Measurements from ENCODE around the gene SLC27A5. TPM values are rescaled to one million over a fixed set of nuclear protein-coding genes. Genes with fewer than 3 reads are reported as not detected.

SLC27A5 gene
- total and polyA plus RNA-seq, 5 donors from 2014 or later: 5.5 to 26.7 (median 17.5) TPM

DNA sequence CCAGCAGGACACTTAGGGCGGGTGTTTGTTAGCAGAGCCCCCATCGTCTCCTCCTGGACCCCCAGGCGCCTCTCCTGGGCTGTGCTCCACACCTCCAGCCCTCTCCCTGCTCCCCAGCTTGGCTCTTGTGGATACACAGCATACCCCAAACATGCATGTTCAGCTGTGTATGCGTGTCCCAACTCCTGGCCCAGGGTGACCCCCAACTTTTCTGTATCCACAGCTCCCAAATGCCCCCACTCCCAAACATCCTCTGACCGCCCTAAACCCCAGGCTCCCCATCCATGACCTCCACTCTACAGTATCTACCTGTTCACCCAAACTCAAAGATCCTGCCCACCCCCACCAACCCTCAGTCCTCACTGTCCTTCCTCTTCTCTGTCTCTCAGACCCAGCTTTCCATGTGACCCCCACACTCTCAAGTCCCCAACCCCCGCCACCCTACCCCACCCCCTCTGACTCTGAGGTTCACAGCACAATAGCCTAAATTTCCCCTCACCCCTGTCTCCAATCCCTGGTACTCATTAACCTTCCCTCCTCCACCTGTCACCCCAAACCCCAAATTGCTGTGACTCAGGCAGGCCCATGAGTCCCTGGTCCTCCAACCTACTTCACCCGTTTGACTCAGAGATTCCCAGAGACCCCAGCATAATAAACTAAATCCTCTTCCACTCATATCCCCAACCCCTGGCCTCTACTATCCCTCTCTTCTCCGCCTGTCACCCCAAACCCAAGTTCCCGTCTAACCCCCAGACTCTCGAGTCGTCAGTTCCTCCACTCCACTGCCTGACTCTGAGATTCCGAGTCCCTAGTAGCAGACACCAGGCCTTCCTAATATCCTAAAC, 45.7 kb upstream of the SLC27A5 start:
- Histone ChIP-seq H3K4me3 (ENCODE audit: low read depth, low read length) (peak overlapping the region; percentile 81), H3K9me3 (ENCODE audit: control insufficient read depth in 2 of 2, low read length in 2 of 2) (no peaks in the 10 kb centered on the region), H3K4me1 (ENCODE audit: control insufficient read depth, insufficient read depth, low read length, poor library complexity, severe bottlenecking) (peaks cover 66% of the 10 kb centered on the region), H3K27ac (ENCODE audit: insufficient read depth, low read length, poor library complexity, severe bottlenecking) (peak overlapping the region; percentile 93), H3K27me3 (ENCODE audit: control insufficient read depth, insufficient read depth, low read length) (no peaks in the 10 kb centered on the region), H3K36me3 (ENCODE audit: control insufficient read depth, insufficient read depth, low read length) (peaks cover 15% of the 10 kb centered on the region)
- peak overlapping the region; percentile 92 to 98 (median 94) for H3K27ac Mint-ChIP-seq
- no peak for ATAC-seq (ENCODE audit: low read depth in 2 of 2)
- DNase-seq: no peak
- peaks cover 0 to 83% (median 45%) of the 10 kb centered on the region in 4 donors for H3K4me1 Mint-ChIP-seq
- H3K27me3 Mint-ChIP-seq: no peaks in the 10 kb centered on the region
- peaks cover 21% of the 10 kb centered on the region for H3K36me3 Mint-ChIP-seq
- peaks cover 0 to 2% (median 0%) of the 10 kb centered on the region in 7 donors for H3K9me3 Mint-ChIP-seq
- peak overlapping the region; percentile 89 to 97 (median 96) for H3K4me3 Mint-ChIP-seq

DNA sequence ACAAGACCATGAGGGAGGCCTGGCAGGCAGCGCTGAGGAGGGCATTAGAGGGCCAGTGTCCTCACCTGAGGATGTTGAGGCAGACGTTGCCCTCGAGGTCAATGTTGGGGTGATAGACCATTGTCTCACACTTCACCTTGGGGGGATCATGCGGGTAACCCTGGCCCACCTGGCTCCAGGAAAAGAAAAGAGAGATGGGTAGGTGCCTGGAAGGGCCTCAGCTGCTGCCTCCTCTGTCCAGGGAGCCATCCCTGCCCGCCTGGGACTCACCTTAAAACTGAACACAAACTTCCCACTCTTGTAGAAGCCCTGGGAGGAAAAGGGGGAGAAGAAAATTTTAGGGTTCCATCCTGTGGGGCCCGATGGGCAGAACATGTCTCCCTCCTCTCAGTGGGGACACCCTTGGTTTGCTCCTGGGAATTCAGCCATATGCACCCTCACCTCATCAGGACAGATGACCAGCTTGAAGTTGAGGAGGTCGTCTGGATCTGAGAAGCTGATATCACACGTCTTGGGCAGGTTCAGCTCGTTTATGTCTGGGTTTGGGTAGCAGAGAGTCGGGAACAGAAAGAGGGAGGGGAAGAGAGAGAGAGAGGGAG, 44.9 kb upstream of the SLC27A5 start:
- H3K27me3 ChIP-seq (ENCODE audit: control insufficient read depth, insufficient read depth, low read length): no peaks in the 10 kb centered on the region
- H3K9me3 Mint-ChIP-seq: peaks cover 0 to 2% (median 0%) of the 10 kb centered on the region in 7 donors
- H3K9me3 ChIP-seq (ENCODE audit: control insufficient read depth in 2 of 2, low read length in 2 of 2): no peaks in the 10 kb centered on the region
- peaks cover 59% of the 10 kb centered on the region for H3K4me1 ChIP-seq (ENCODE audit: control insufficient read depth, insufficient read depth, low read length, poor library complexity, severe bottlenecking)
- peak overlapping the region; percentile 93 for H3K27ac ChIP-seq (ENCODE audit: insufficient read depth, low read length, poor library complexity, severe bottlenecking)
- peak overlapping the region; percentile 38 to 98 (median 62) for H3K27ac Mint-ChIP-seq
- peak overlapping the region; percentile 81 for H3K4me3 ChIP-seq (ENCODE audit: low read depth, low read length)
- H3K36me3 Mint-ChIP-seq: peaks cover 27% of the 10 kb centered on the region
- H3K4me1 Mint-ChIP-seq: peaks cover 0 to 83% (median 46%) of the 10 kb centered on the region in 4 donors
- H3K4me3 Mint-ChIP-seq: peak overlapping the region; percentile 76 to 97 (median 96)
- ATAC-seq (ENCODE audit: low read depth in 2 of 2): no peak
- no peaks in the 10 kb centered on the region for H3K27me3 Mint-ChIP-seq
- H3K36me3 ChIP-seq (ENCODE audit: control insufficient read depth, insufficient read depth, low read length): peaks cover 22% of the 10 kb centered on the region
- no peak for DNase-seq

DNA sequence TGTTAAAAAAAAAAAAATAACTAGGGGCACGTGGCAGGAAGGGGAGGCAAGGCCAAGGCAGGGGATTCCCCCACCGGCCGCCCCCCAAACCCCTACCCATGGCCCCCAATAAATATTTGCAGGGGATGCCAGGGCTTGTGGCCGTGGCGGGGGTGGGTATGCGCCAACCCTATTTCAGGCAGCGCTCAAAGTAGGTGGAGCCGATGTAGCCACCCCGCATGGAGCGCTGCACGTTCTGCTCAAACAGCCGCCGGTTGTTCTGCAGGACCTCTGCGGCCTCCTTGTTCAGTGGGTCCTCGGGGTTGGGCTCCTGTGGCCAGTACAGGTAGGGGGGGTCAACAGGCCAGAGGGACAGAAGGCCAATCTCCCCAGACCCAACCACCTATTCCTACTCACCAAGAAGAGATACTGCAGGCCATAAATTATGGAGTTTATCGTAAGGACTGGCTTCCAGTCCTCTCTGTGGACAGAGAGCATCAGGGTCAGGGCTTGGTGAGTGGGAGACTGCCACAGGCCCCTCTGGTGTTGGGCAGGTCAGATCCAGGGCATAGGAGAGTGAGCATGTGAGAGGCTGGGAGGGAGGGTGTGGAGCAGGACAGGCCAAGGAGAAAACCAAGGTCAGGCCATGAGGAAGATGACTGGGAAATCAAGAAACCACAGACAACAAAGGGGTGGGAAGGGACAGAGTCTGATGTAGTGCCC, 44.3 kb upstream of the SLC27A5 start:
- Mint-ChIP-seq H3K27ac (peak overlapping the region; percentile 38 to 99 (median 99)), H3K36me3 (peaks cover 29% of the 10 kb centered on the region), H3K4me1 (peaks cover 0 to 77% (median 41%) of the 10 kb centered on the region in 4 donors), H3K9me3 (peaks cover 0 to 2% (median 0%) of the 10 kb centered on the region in 7 donors), H3K27me3 (no peaks in the 10 kb centered on the region), H3K4me3 (peak overlapping the region; percentile 76 to 97 (median 96))
- Histone ChIP-seq H3K4me3 (ENCODE audit: low read depth, low read length) (no peak overlapping the region), H3K27me3 (ENCODE audit: control insufficient read depth, insufficient read depth, low read length) (no peaks in the 10 kb centered on the region), H3K4me1 (ENCODE audit: control insufficient read depth, insufficient read depth, low read length, poor library complexity, severe bottlenecking) (peaks cover 53% of the 10 kb centered on the region), H3K9me3 (ENCODE audit: control insufficient read depth in 2 of 2, low read length in 2 of 2) (no peaks in the 10 kb centered on the region), H3K36me3 (ENCODE audit: control insufficient read depth, insufficient read depth, low read length) (peaks cover 28% of the 10 kb centered on the region), H3K27ac (ENCODE audit: insufficient read depth, low read length, poor library complexity, severe bottlenecking) (peak overlapping the region; percentile 98)
- ATAC-seq (ENCODE audit: low read depth in 2 of 2) (no peak), DNase-seq (no peak)

GRCh38 chr19:58555369-58555885, 43.6 kb upstream of the SLC27A5 start:
- ATAC-seq (ENCODE audit: low read depth in 2 of 2) (no peak), DNase-seq (no peak)
- Histone ChIP-seq H3K36me3 (ENCODE audit: control insufficient read depth, insufficient read depth, low read length) (peaks cover 35% of the 10 kb centered on the region), H3K4me3 (ENCODE audit: low read depth, low read length) (peak overlapping the region; percentile 71), H3K4me1 (ENCODE audit: control insufficient read depth, insufficient read depth, low read length, poor library complexity, severe bottlenecking) (peaks cover 51% of the 10 kb centered on the region), H3K27me3 (ENCODE audit: control insufficient read depth, insufficient read depth, low read length) (no peaks in the 10 kb centered on the region), H3K27ac (ENCODE audit: insufficient read depth, low read length, poor library complexity, severe bottlenecking) (peak overlapping the region; percentile 98), H3K9me3 (ENCODE audit: control insufficient read depth in 2 of 2, low read length in 2 of 2) (no peaks in the 10 kb centered on the region)
- Mint-ChIP-seq H3K4me3 (peak overlapping the region; percentile 93 to 97 (median 96)), H3K27ac (peak overlapping the region; percentile 96 to 99 (median 99)), H3K4me1 (peaks cover 0 to 73% (median 39%) of the 10 kb centered on the region in 4 donors), H3K36me3 (peaks cover 31% of the 10 kb centered on the region), H3K9me3 (peaks cover 0 to 2% (median 0%) of the 10 kb centered on the region in 7 donors), H3K27me3 (no peaks in the 10 kb centered on the region)

DNA sequence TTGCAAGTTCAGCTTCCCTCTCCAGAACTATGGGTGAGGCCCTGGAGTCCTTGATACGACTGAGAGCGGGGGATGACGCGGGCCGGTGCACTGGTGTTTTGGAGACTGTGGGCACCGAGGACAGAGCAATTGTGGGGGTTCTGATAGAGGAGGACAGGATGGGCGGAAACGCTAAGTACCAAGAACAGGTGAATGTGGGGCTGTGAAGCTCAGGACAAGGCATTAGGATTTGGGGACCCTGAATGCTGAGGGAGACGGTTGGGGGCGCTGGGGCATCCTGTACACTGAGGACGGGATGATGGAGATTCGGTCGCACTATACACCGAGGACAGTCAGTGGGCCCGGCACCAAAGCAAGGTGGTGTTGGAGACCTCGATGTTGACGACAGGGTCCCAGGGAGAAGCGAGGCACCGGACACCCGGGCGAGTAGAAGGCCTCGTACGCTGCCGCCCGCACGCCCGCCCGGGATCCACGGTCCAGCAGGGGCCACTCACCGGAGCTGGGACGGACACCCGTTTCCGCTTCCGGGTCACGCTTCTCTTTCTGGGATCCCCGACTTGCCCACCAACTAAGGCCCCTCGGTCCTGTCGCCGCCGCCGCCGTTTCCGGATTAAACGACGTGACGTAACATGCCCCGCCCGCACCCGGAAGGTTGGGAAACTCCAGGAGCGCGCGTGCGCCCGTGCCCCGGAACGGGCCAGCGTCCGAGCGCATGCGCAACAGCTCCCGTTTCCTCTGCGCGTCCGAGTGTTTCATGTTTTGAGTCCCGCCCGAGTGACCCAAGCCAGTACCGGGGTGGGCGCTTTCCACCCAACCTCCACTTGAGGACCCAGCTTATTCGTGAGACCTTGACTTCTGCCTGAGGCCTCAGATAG, 42.9 kb upstream of the SLC27A5 start, which contains the start of gene CHMP2A:
Gene CHMP2A (minus strand): TSS at position 612 of the 875 bp plus-strand sequence. CDS start 893 bp downstream, outside the sequence.
- peak; percentile 94 to 97 (median 96) for DNase-seq
- Mint-ChIP-seq H3K9me3 (peaks cover 0 to 2% (median 0%) of the 10 kb centered on the region in 7 donors), H3K4me3 (peak within 1 kb of the TSS; percentile 96 to 97 (median 97)), H3K27me3 (no peaks in the 10 kb centered on the region), H3K4me1 (peaks cover 0 to 68% (median 37%) of the 10 kb centered on the region in 4 donors), H3K36me3 (peaks cover 31% of the 10 kb centered on the region), H3K27ac (peak within 1 kb of the TSS; percentile 96 to 99 (median 99))
- Histone ChIP-seq H3K4me3 (ENCODE audit: low read depth, low read length) (peak within 1 kb of the TSS; percentile 84), H3K27ac (ENCODE audit: insufficient read depth, low read length, poor library complexity, severe bottlenecking) (peak within 1 kb of the TSS; percentile 98), H3K27me3 (ENCODE audit: control insufficient read depth, insufficient read depth, low read length) (no peaks in the 10 kb centered on the region), H3K4me1 (ENCODE audit: control insufficient read depth, insufficient read depth, low read length, poor library complexity, severe bottlenecking) (peaks cover 47% of the 10 kb centered on the region), H3K9me3 (ENCODE audit: control insufficient read depth in 2 of 2, low read length in 2 of 2) (no peaks in the 10 kb centered on the region), H3K36me3 (ENCODE audit: control insufficient read depth, insufficient read depth, low read length) (peaks cover 42% of the 10 kb centered on the region)
- ATAC-seq (ENCODE audit: low read depth in 2 of 2): peak; percentile 32

DNA sequence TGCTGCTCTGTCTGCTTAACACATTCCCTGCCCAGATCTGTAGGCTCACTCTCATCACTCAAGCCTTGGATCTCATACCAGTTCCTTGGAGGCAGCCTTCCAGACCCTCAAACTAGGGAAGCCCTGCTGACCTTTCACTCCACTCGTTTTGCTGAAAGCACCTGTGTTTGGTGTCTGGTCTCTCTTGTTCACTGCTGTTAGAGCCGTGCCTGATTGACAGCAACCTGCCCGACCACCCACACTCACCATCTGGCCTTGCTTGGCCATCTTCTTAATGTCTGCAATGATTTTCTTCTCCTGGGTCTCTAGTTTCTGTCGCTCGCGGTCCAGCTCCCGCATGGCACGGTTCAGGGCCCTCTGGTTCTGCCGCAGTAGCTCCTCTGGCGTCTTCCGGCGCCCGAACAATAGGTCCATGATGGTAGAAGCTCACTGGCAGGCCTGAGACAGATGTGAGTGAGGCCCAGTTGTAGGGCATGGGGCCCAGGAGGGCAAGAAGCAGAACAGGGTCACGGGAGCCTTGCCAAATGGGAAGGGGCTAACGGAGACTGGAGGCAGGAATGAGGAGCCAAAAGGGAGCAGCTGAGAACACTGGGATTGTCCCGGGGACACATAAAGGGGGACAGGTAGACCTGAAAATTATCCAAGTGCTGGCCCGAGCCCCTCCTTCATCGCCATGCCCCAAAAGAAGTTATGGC, 42.2 kb upstream of the SLC27A5 start:
- Histone ChIP-seq H3K4me1 (ENCODE audit: control insufficient read depth, insufficient read depth, low read length, poor library complexity, severe bottlenecking) (peaks cover 42% of the 10 kb centered on the region), H3K4me3 (ENCODE audit: low read depth, low read length) (peak overlapping the region; percentile 84), H3K27ac (ENCODE audit: insufficient read depth, low read length, poor library complexity, severe bottlenecking) (peak overlapping the region; percentile 98), H3K9me3 (ENCODE audit: control insufficient read depth in 2 of 2, low read length in 2 of 2) (no peaks in the 10 kb centered on the region), H3K36me3 (ENCODE audit: control insufficient read depth, insufficient read depth, low read length) (peaks cover 50% of the 10 kb centered on the region), H3K27me3 (ENCODE audit: control insufficient read depth, insufficient read depth, low read length) (no peaks in the 10 kb centered on the region)
- no peak for ATAC-seq (ENCODE audit: low read depth in 2 of 2)
- peaks cover 28% of the 10 kb centered on the region for H3K36me3 Mint-ChIP-seq
- peak overlapping the region; percentile 93 to 97 (median 96) for H3K4me3 Mint-ChIP-seq
- H3K4me1 Mint-ChIP-seq: peaks cover 0 to 63% (median 33%) of the 10 kb centered on the region in 4 donors
- H3K27ac Mint-ChIP-seq: peak overlapping the region; percentile 75 to 99 (median 99)
- no peaks in the 10 kb centered on the region for H3K27me3 Mint-ChIP-seq
- DNase-seq: no peak
- peaks cover 0 to 2% (median 0%) of the 10 kb centered on the region in 7 donors for H3K9me3 Mint-ChIP-seq
